Measurements from ENCODE around the gene PWP2. TPM values are rescaled to one million over a fixed set of nuclear protein-coding genes. Genes with fewer than 3 reads are reported as not detected.
"Not testable (repeated sequence)": the region's sequence is repeated elsewhere in the genome, so short reads cannot be mapped to it uniquely, and the experiment has no call there.

The PWP2 gene
- polyA plus RNA-seq (2013), result 3.8 TPM

DNA sequence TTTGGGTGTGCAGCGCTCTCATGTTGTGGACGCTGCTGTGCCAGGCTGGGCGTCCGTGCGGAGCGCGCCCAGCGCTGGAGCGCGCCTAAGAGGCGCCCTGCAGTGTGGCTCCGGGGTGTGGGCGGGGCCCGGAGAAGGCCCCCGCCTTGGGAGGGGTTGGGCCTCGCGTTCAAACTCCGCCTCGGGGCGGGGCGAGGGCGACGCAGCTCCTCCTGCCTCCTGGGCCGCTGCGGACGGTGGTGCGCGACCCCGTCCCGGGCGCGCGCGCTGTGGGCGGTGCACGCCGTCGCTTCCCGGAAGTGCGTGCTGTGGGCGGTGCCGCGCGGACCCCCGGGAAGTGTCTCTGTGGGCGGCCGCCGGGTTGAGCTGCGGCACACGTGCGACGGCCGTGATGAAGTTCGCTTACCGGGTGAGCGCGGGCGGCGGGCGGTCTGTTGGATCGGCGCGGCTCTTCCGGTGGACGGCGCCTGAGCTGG lies at the start of gene PWP2:
TSS of gene PWP2 (plus strand) at position 374 of the 476 bp plus-strand sequence. CDS start at position 392, 18 bp downstream.
- CTCF ChIA-PET; H3K27me3 ChIP-seq (replicated peaks in 2 of 5; ENCODE audit: control insufficient read depth in 4 of 5, insufficient read depth in 5 of 5, low read length in 4 of 5); H3K9me3 ChIP-seq (ENCODE audit: control extremely low read depth in 1 of 5, control insufficient read depth in 4 of 5, insufficient read depth in 2 of 5, low read depth in 1 of 5, low read length in 4 of 5); DNase-seq; H3K27ac ChIP-seq (ENCODE audit: insufficient read depth in 1 of 2, low read depth in 1 of 2, low read length in 2 of 2, poor library complexity in 1 of 2, severe bottlenecking in 2 of 2); POLR2A ChIA-PET; H3K36me3 ChIP-seq (ENCODE audit: control insufficient read depth in 4 of 4, insufficient read depth in 4 of 4, low read length in 3 of 4); H3K4me1 ChIP-seq (ENCODE audit: control extremely low read depth in 1 of 4, control insufficient read depth in 4 of 4, insufficient read depth in 4 of 4, low read length in 3 of 4): not testable (repeated sequence)
- H3K4me3 ChIP-seq (ENCODE audit: control insufficient read depth in 1 of 7, extremely low read depth in 1 of 7, insufficient read depth in 4 of 7, low read depth in 2 of 7, low read length in 6 of 7), result peak within 1 kb of the TSS in 2 of 7 experiments; percentile 19 to 54
- no CpG with 5 or more reads among the region's 66 CpGs for WGBS (ENCODE audit: insufficient coverage)

DNA sequence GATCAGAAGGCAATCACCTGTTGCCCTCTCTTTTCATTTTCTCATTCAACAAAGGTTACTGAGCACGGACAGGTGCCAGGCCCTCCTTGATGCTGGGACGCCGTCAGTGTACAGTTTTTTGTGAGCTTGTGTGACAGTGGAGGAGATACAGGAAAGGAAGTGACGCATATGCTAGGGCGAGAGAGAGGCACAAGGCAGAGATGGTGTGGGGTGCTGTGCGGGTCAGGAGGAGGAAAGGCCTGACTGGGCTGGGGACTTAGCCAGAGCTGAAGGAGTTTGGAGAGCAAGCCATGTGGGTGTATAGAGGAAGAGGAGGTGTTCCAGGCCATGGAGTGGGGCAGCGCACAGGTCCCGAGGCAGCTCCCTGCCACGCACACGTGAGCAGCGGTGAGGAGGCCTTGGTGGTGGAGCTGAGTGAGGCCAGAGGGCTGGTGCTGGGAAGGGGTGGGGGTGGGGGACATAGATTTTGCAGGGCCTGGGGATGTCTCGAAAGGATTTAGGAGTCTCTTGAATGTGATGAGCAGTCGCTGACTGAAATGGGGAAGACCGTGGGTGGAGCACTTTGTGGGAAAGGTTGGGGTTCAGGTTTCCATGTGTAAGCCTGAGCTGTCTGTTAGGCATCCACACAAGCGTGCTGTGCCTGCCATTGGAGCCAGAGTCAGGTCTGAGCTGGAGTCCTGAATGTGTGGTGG lies 49.1 kb upstream of the PWP2 start:
- Histone ChIP-seq H3K27ac (ENCODE audit: insufficient read depth in 1 of 2, low read depth in 1 of 2, low read length in 2 of 2, poor library complexity in 1 of 2, severe bottlenecking in 2 of 2) (no peak overlapping the region), H3K4me1 (ENCODE audit: control extremely low read depth in 1 of 4, control insufficient read depth in 4 of 4, insufficient read depth in 4 of 4, low read length in 3 of 4) (no peaks in the 10 kb centered on the region), H3K36me3 (ENCODE audit: control insufficient read depth in 4 of 4, insufficient read depth in 4 of 4, low read length in 3 of 4) (peaks cover 20 to 72% (median 46%) of the 10 kb centered on the region in 4 experiments), H3K27me3 (replicated peaks in 2 of 5; ENCODE audit: control insufficient read depth in 4 of 5, insufficient read depth in 5 of 5, low read length in 4 of 5) (no peaks in the 10 kb centered on the region), H3K9me3 (ENCODE audit: control extremely low read depth in 1 of 5, control insufficient read depth in 4 of 5, insufficient read depth in 2 of 5, low read depth in 1 of 5, low read length in 4 of 5) (no peaks in the 10 kb centered on the region), H3K4me3 (ENCODE audit: control insufficient read depth in 1 of 7, extremely low read depth in 1 of 7, insufficient read depth in 4 of 7, low read depth in 2 of 7, low read length in 6 of 7) (no peak overlapping the region)
- CTCF ChIA-PET, result interaction anchor here (1.0 to 2.6 kb wide), 5 partner anchors 9 to 45 kb away, joined by 3 to 7 read pairs (median 4); no protein-coding TSS in a partner anchor
- DNase-seq, result no peak
- WGBS (ENCODE audit: insufficient coverage), result 98% methylated on average over 8 of the region's 15 CpGs
- POLR2A ChIA-PET, result interaction anchor here (0.6 kb wide), 2 partner anchors 26 to 44 kb away, joined by 3 to 7 read pairs; no protein-coding TSS in a partner anchor

DNA sequence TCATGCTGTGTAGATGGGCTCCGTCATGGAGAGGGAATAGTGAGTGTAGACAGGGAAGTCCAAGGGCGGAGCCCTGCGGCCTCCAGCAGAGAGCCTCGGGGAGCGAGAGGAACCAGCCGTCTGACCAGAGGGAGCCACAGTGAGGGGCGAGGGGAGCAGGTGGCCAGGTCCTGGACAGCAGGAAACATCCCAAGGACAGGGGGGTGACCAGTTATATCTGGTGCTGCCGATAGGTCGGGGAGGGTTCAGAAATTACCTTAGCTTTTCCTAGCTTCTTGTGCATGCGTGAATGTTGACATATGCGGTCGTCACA lies 48.6 kb upstream of the PWP2 start:
- H3K4me3 ChIP-seq (ENCODE audit: control insufficient read depth in 1 of 7, extremely low read depth in 1 of 7, insufficient read depth in 4 of 7, low read depth in 2 of 7, low read length in 6 of 7), result no peak overlapping the region
- H3K27ac ChIP-seq (ENCODE audit: insufficient read depth in 1 of 2, low read depth in 1 of 2, low read length in 2 of 2, poor library complexity in 1 of 2, severe bottlenecking in 2 of 2), result no peak overlapping the region
- no peak for DNase-seq
- H3K27me3 ChIP-seq (replicated peaks in 2 of 5; ENCODE audit: control insufficient read depth in 4 of 5, insufficient read depth in 5 of 5, low read length in 4 of 5), result no peaks in the 10 kb centered on the region
- no peaks in the 10 kb centered on the region for H3K4me1 ChIP-seq (ENCODE audit: control extremely low read depth in 1 of 4, control insufficient read depth in 4 of 4, insufficient read depth in 4 of 4, low read length in 3 of 4)
- WGBS (ENCODE audit: insufficient coverage), result over 99% methylated on average over 12 of the region's 12 CpGs
- ChIA-PET POLR2A (interaction anchor here (0.6 kb wide), 1 partner anchor 45 kb away, joined by 7 read pairs; no protein-coding TSS in a partner anchor), CTCF (interaction anchor here (1.0 to 2.6 kb wide), 5 partner anchors 10 to 45 kb away, joined by 3 to 7 read pairs (median 4); no protein-coding TSS in a partner anchor)
- H3K9me3 ChIP-seq (ENCODE audit: control extremely low read depth in 1 of 5, control insufficient read depth in 4 of 5, insufficient read depth in 2 of 5, low read depth in 1 of 5, low read length in 4 of 5), result no peaks in the 10 kb centered on the region
- peaks cover 20 to 73% (median 50%) of the 10 kb centered on the region in 4 experiments for H3K36me3 ChIP-seq (ENCODE audit: control insufficient read depth in 4 of 4, insufficient read depth in 4 of 4, low read length in 3 of 4)

DNA sequence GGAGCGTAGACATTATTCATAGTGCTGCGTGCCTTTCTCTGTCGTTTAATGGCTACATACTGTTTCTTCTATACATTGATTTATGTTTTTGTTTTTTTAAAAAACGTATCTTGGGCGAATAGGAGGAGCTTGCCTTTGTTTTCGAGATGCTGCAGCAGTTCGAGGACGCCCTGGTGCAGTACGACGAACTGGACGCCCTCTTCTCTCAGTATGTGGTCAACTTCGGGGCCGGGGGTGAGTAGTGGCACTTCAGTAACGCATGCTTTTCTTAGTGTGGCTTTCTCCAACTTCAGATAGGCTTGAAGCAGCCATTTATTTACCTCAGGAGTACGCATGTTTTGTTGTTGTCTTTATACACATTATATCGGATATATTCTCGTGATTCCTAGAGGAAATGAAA lies 48.2 kb upstream of the PWP2 start:
- Histone ChIP-seq H3K4me1 (ENCODE audit: control extremely low read depth in 1 of 4, control insufficient read depth in 4 of 4, insufficient read depth in 4 of 4, low read length in 3 of 4) (no peaks in the 10 kb centered on the region), H3K4me3 (ENCODE audit: control insufficient read depth in 1 of 7, extremely low read depth in 1 of 7, insufficient read depth in 4 of 7, low read depth in 2 of 7, low read length in 6 of 7) (no peak overlapping the region), H3K27me3 (replicated peaks in 2 of 5; ENCODE audit: control insufficient read depth in 4 of 5, insufficient read depth in 5 of 5, low read length in 4 of 5) (no peaks in the 10 kb centered on the region), H3K27ac (ENCODE audit: insufficient read depth in 1 of 2, low read depth in 1 of 2, low read length in 2 of 2, poor library complexity in 1 of 2, severe bottlenecking in 2 of 2) (no peak overlapping the region), H3K9me3 (ENCODE audit: control extremely low read depth in 1 of 5, control insufficient read depth in 4 of 5, insufficient read depth in 2 of 5, low read depth in 1 of 5, low read length in 4 of 5) (no peaks in the 10 kb centered on the region), H3K36me3 (ENCODE audit: control insufficient read depth in 4 of 4, insufficient read depth in 4 of 4, low read length in 3 of 4) (peaks cover 20 to 73% (median 53%) of the 10 kb centered on the region in 4 experiments)
- POLR2A ChIA-PET, result no interaction called here
- no peak for DNase-seq
- WGBS (ENCODE audit: insufficient coverage), result 96% methylated on average over 9 of the region's 17 CpGs
- CTCF ChIA-PET, result interaction anchor here (1.0 to 2.2 kb wide), 4 partner anchors 10 to 45 kb away, joined by 3 to 6 read pairs (median 4); no protein-coding TSS in a partner anchor

DNA sequence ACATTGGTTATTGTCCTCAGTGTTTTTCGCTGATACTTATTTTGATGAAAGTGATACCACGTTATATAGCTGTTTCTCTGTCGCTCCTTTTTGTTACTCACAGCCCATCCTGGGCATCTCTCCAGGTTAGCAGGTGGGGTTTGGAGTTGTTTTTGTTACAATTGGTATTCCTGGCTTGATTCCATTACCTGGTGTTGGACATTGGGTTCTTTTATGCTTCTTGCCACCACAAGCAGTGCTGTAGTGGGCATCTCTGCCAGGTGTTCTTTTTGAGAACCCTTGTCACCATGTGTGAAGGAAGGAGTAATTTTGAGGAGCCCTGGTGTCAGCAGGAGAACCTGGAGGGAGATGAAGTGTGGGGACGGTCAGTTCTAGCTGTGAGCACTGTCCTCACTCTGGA lies 47.5 kb upstream of the PWP2 start:
- H3K4me3 ChIP-seq (ENCODE audit: control insufficient read depth in 1 of 7, extremely low read depth in 1 of 7, insufficient read depth in 4 of 7, low read depth in 2 of 7, low read length in 6 of 7), result no peak overlapping the region
- CTCF ChIA-PET, result interaction anchor here (1.6 kb wide), 1 partner anchor 46 kb away, joined by 3 read pairs; no protein-coding TSS in a partner anchor
- no peak for DNase-seq
- H3K27ac ChIP-seq (ENCODE audit: insufficient read depth in 1 of 2, low read depth in 1 of 2, low read length in 2 of 2, poor library complexity in 1 of 2, severe bottlenecking in 2 of 2), result no peak overlapping the region
- H3K27me3 ChIP-seq (replicated peaks in 2 of 5; ENCODE audit: control insufficient read depth in 4 of 5, insufficient read depth in 5 of 5, low read length in 4 of 5), result no peaks in the 10 kb centered on the region
- peaks cover 0 to under 1% (median 0%) of the 10 kb centered on the region in 4 experiments for H3K4me1 ChIP-seq (ENCODE audit: control extremely low read depth in 1 of 4, control insufficient read depth in 4 of 4, insufficient read depth in 4 of 4, low read length in 3 of 4)
- H3K36me3 ChIP-seq (ENCODE audit: control insufficient read depth in 4 of 4, insufficient read depth in 4 of 4, low read length in 3 of 4), result peaks cover 18 to 76% (median 57%) of the 10 kb centered on the region in 4 experiments
- 91% methylated on average over 1 of the region's 4 CpGs for WGBS (ENCODE audit: insufficient coverage)
- no peaks in the 10 kb centered on the region for H3K9me3 ChIP-seq (ENCODE audit: control extremely low read depth in 1 of 5, control insufficient read depth in 4 of 5, insufficient read depth in 2 of 5, low read depth in 1 of 5, low read length in 4 of 5)
- POLR2A ChIA-PET, result no interaction called here

DNA sequence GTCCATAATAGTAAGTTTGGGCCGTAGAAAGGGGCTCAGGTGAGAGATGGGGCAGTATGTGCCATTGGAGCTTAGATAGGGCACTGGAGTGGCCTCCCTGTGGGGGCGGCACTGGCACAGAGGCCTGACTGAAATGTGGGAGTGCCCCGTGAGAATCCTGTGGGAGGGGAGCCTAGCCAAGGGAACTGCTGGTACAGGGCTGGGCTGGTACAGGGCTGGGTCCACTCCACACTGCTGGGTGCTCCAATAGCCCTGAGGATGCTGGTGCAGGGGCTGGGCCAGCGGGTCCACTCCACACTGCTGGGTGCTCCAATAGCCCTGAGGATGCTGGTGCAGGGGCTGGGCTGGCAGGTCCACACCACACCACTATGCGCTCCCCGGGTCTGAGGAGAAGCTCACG lies 44.8 kb upstream of the PWP2 start:
- Histone ChIP-seq H3K9me3 (ENCODE audit: control extremely low read depth in 1 of 5, control insufficient read depth in 4 of 5, insufficient read depth in 2 of 5, low read depth in 1 of 5, low read length in 4 of 5) (no peaks in the 10 kb centered on the region), H3K27me3 (replicated peaks in 2 of 5; ENCODE audit: control insufficient read depth in 4 of 5, insufficient read depth in 5 of 5, low read length in 4 of 5) (no peaks in the 10 kb centered on the region), H3K36me3 (ENCODE audit: control insufficient read depth in 4 of 4, insufficient read depth in 4 of 4, low read length in 3 of 4) (peaks cover 16 to 82% (median 50%) of the 10 kb centered on the region in 4 experiments), H3K4me3 (ENCODE audit: control insufficient read depth in 1 of 7, extremely low read depth in 1 of 7, insufficient read depth in 4 of 7, low read depth in 2 of 7, low read length in 6 of 7) (no peak overlapping the region), H3K27ac (ENCODE audit: insufficient read depth in 1 of 2, low read depth in 1 of 2, low read length in 2 of 2, poor library complexity in 1 of 2, severe bottlenecking in 2 of 2) (no peak overlapping the region), H3K4me1 (ENCODE audit: control extremely low read depth in 1 of 4, control insufficient read depth in 4 of 4, insufficient read depth in 4 of 4, low read length in 3 of 4) (peaks cover 0 to 9% (median 6%) of the 10 kb centered on the region in 4 experiments)
- CTCF ChIA-PET, result no interaction called here
- POLR2A ChIA-PET, result no interaction called here
- 100% methylated on average over 7 of the region's 7 CpGs for WGBS (ENCODE audit: insufficient coverage)
- no peak for DNase-seq
